ENCODE results near the gene TADA2A.

DNA sequence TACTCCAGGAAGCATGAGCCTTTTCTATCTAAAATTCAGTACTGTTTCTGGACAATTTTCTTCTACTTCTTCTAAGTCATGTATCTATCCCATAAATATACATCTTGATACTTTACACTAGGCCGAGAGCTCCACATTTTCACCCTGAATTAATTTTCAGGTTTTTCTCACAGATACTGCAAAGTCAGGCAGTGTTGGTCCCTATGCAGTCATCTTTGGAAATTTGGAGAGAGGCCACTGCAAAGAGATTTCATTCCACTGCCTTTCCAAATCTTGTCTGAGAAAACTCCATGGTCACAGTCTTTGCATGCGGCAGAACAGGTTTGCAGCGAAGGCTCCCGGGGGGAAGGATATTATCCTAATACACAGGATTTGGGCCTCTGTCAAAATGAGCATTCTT is 111.2 kb downstream of the TADA2A start:
- TF ChIP-seq, protein P1, sequence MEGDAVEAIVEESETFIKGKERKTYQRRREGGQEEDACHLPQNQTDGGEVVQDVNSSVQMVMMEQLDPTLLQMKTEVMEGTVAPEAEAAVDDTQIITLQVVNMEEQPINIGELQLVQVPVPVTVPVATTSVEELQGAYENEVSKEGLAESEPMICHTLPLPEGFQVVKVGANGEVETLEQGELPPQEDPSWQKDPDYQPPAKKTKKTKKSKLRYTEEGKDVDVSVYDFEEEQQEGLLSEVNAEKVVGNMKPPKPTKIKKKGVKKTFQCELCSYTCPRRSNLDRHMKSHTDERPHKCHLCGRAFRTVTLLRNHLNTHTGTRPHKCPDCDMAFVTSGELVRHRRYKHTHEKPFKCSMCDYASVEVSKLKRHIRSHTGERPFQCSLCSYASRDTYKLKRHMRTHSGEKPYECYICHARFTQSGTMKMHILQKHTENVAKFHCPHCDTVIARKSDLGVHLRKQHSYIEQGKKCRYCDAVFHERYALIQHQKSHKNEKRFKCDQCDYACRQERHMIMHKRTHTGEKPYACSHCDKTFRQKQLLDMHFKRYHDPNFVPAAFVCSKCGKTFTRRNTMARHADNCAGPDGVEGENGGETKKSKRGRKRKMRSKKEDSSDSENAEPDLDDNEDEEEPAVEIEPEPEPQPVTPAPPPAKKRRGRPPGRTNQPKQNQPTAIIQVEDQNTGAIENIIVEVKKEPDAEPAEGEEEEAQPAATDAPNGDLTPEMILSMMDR (tag by site-specific recombination; IDR thresholded peaks at IDR 0.05): no peak
- TF ChIP-seq ZBTB8A (tag by site-specific recombination; IDR thresholded peaks at IDR 0.05) (no peak), HOXA7 (CRISPR knock-in tag; IDR thresholded peaks at IDR 0.05; ENCODE audit: borderline replicate concordance) (no peak), YY1 (tag by site-specific recombination; IDR thresholded peaks at IDR 0.05) (no peak), ZNF514 (tag by site-specific recombination; IDR thresholded peaks at IDR 0.05) (no peak), MZF1 (tag by site-specific recombination; IDR thresholded peaks at IDR 0.05; ENCODE audit: borderline replicate concordance) (no peak), MEIS1 (CRISPR knock-in tag; IDR thresholded peaks at IDR 0.05; ENCODE audit: borderline replicate concordance) (no peak), RBAK (tag by site-specific recombination; IDR thresholded peaks at IDR 0.05) (no peak), ZNF777 (tag by site-specific recombination; IDR thresholded peaks at IDR 0.05; ENCODE audit: borderline replicate concordance) (no peak), ZNF214 (tag by site-specific recombination; IDR thresholded peaks at IDR 0.05; ENCODE audit: borderline replicate concordance) (no peak)
- TF ChIP-seq, protein P2, sequence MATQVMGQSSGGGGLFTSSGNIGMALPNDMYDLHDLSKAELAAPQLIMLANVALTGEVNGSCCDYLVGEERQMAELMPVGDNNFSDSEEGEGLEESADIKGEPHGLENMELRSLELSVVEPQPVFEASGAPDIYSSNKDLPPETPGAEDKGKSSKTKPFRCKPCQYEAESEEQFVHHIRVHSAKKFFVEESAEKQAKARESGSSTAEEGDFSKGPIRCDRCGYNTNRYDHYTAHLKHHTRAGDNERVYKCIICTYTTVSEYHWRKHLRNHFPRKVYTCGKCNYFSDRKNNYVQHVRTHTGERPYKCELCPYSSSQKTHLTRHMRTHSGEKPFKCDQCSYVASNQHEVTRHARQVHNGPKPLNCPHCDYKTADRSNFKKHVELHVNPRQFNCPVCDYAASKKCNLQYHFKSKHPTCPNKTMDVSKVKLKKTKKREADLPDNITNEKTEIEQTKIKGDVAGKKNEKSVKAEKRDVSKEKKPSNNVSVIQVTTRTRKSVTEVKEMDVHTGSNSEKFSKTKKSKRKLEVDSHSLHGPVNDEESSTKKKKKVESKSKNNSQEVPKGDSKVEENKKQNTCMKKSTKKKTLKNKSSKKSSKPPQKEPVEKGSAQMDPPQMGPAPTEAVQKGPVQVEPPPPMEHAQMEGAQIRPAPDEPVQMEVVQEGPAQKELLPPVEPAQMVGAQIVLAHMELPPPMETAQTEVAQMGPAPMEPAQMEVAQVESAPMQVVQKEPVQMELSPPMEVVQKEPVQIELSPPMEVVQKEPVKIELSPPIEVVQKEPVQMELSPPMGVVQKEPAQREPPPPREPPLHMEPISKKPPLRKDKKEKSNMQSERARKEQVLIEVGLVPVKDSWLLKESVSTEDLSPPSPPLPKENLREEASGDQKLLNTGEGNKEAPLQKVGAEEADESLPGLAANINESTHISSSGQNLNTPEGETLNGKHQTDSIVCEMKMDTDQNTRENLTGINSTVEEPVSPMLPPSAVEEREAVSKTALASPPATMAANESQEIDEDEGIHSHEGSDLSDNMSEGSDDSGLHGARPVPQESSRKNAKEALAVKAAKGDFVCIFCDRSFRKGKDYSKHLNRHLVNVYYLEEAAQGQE (tag by site-specific recombination; IDR thresholded peaks at IDR 0.05): no peak
- TF ChIP-seq, protein P3, sequence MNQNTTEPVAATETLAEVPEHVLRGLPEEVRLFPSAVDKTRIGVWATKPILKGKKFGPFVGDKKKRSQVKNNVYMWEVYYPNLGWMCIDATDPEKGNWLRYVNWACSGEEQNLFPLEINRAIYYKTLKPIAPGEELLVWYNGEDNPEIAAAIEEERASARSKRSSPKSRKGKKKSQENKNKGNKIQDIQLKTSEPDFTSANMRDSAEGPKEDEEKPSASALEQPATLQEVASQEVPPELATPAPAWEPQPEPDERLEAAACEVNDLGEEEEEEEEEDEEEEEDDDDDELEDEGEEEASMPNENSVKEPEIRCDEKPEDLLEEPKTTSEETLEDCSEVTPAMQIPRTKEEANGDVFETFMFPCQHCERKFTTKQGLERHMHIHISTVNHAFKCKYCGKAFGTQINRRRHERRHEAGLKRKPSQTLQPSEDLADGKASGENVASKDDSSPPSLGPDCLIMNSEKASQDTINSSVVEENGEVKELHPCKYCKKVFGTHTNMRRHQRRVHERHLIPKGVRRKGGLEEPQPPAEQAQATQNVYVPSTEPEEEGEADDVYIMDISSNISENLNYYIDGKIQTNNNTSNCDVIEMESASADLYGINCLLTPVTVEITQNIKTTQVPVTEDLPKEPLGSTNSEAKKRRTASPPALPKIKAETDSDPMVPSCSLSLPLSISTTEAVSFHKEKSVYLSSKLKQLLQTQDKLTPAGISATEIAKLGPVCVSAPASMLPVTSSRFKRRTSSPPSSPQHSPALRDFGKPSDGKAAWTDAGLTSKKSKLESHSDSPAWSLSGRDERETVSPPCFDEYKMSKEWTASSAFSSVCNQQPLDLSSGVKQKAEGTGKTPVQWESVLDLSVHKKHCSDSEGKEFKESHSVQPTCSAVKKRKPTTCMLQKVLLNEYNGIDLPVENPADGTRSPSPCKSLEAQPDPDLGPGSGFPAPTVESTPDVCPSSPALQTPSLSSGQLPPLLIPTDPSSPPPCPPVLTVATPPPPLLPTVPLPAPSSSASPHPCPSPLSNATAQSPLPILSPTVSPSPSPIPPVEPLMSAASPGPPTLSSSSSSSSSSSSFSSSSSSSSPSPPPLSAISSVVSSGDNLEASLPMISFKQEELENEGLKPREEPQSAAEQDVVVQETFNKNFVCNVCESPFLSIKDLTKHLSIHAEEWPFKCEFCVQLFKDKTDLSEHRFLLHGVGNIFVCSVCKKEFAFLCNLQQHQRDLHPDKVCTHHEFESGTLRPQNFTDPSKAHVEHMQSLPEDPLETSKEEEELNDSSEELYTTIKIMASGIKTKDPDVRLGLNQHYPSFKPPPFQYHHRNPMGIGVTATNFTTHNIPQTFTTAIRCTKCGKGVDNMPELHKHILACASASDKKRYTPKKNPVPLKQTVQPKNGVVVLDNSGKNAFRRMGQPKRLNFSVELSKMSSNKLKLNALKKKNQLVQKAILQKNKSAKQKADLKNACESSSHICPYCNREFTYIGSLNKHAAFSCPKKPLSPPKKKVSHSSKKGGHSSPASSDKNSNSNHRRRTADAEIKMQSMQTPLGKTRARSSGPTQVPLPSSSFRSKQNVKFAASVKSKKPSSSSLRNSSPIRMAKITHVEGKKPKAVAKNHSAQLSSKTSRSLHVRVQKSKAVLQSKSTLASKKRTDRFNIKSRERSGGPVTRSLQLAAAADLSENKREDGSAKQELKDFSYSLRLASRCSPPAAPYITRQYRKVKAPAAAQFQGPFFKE (tag by site-specific recombination; IDR thresholded peaks at IDR 0.05; ENCODE audit: borderline replicate concordance): no peak

Data from HEK293 (cell line).